Natural killer cell (primary cell): ENCODE data around the gene C22orf23. TPM values are rescaled to one million over a fixed set of nuclear protein-coding genes. Genes with fewer than 3 reads are reported as not detected.

Source experiments
- ATAC-seq, 3 donors: fragments of 150-1000 bp in 2 of 3; fragments of 200-7000 bp in 1 of 3; cut with Tn5 transposase; 1 replicate in 1 of 3; 2 replicates in 2 of 3; pipeline ENCODE4 v1.10.0; 2021; ENCODE audit warnings: mild to moderate bottlenecking in 2 of 3, moderate library complexity in 2 of 3
- DNase-seq, 2 donors: peaks; one replicate each; pipeline versions ENCODE4 v3.0.0 to v3.0.0-alpha.2; 2013 to 2021; ENCODE audit warnings: mixed read lengths in 1 of 2
- H3K27ac ChIP-seq: one replicate; pipeline ENCODE4 v1.5.1; 2013; ENCODE audit warnings: mild to moderate bottlenecking, low read length
- H3K27me3 ChIP-seq: one replicate; pipeline ENCODE4 v1.6.1; 2013; ENCODE audit warnings: low read length; ENCODE audit not compliant: control insufficient read depth, insufficient read depth
- H3K36me3 ChIP-seq: one replicate; pipeline ENCODE4 v1.6.1; 2013; ENCODE audit warnings: low read length; ENCODE audit not compliant: control insufficient read depth, insufficient read depth
- H3K4me1 ChIP-seq: one replicate; pipeline ENCODE4 v1.6.1; 2013; ENCODE audit warnings: low read length; ENCODE audit not compliant: control insufficient read depth, insufficient read depth
- H3K4me3 ChIP-seq: one replicate; pipeline ENCODE4 v1.5.1; 2013; ENCODE audit warnings: low read length
- H3K9me3 ChIP-seq: one replicate; pipeline ENCODE4 v1.6.1; 2013; ENCODE audit warnings: low read length; ENCODE audit not compliant: control insufficient read depth, insufficient read depth
- H3K27ac Mint-ChIP-seq, 2 donors: one replicate each; pipeline ENCODE4 v1.8.0; 2022; ENCODE audit warnings: mild to moderate bottlenecking in 2 of 2, mixed read lengths in 2 of 2, moderate library complexity in 1 of 2
- H3K27me3 Mint-ChIP-seq, 2 donors: one replicate each; pipeline ENCODE4 v1.8.0; 2022; ENCODE audit warnings: low read depth in 2 of 2, mixed read lengths in 2 of 2
- H3K36me3 Mint-ChIP-seq: one replicate; pipeline ENCODE4 v1.8.0; 2022; ENCODE audit warnings: mixed read lengths
- H3K4me1 Mint-ChIP-seq, 2 donors: one replicate each; pipeline ENCODE4 v1.8.0; 2022; ENCODE audit warnings: mixed read lengths in 2 of 2
- H3K4me3 Mint-ChIP-seq: one replicate; pipeline ENCODE4 v1.8.0; 2022; ENCODE audit warnings: mild to moderate bottlenecking, moderate library complexity, mixed read lengths
- H3K9me3 Mint-ChIP-seq, 2 donors: one replicate each; pipeline ENCODE4 v1.8.0; 2022; ENCODE audit warnings: mixed read lengths in 2 of 2
- WGBS: methylation state at CpG from one replicate; pipeline ENCODE4 v1.1.7; 2013; ENCODE audit warnings: missing lambda C conversion rate; ENCODE audit not compliant: insufficient coverage; 5-methylcytosine and 5-hydroxymethylcytosine counted together
- intact Hi-C: fragments of 100-400 bp; cut with micrococcal nuclease; formaldehyde crosslinking; loops from one replicate; pipeline ENCODE4 v1.14.2; 2022
- total RNA-seq, 4 donors: library from RNA; stranded (reverse); fragments of 120-200 nt in 1 of 4; gene quantifications; one replicate each; pipeline versions ENCODE4 v1.2.3 to v1.2.4, GENCODE V29; 2013 to 2022
- TF ChIP-seq, protein P1 (sequence below): fragments of 200-600 bp; IDR thresholded peaks from one replicate; pipeline ENCODE4 v1.8.0; 2022; ENCODE audit warnings: antibody characterized with exemption

The C22orf23 gene
- total RNA-seq, 3 donors from 2014 or later (not counting 1 experiment from before 2014, with no cell fraction given), result not detected

- ATAC-seq (no peak), DNase-seq (no peak)
- intact Hi-C loops, result no loop called here
- Mint-ChIP-seq H3K27me3 (no peaks in the 10 kb centered on the region), H3K4me3 (peak overlapping the region; percentile 3), H3K27ac (peak overlapping the region; percentile 87 to 93), H3K36me3 (no peaks in the 10 kb centered on the region), H3K4me1 (peaks cover 10 to 16% of the 10 kb centered on the region in 2 donors), H3K9me3 (no peaks in the 10 kb centered on the region)
- Histone ChIP-seq H3K9me3 (no peaks in the 10 kb centered on the region), H3K36me3 (peaks cover 8% of the 10 kb centered on the region), H3K27ac (peak overlapping the region; percentile 30), H3K27me3 (no peaks in the 10 kb centered on the region), H3K4me3 (no peak overlapping the region), H3K4me1 (peaks cover 25% of the 10 kb centered on the region)
- TF ChIP-seq, protein P1, sequence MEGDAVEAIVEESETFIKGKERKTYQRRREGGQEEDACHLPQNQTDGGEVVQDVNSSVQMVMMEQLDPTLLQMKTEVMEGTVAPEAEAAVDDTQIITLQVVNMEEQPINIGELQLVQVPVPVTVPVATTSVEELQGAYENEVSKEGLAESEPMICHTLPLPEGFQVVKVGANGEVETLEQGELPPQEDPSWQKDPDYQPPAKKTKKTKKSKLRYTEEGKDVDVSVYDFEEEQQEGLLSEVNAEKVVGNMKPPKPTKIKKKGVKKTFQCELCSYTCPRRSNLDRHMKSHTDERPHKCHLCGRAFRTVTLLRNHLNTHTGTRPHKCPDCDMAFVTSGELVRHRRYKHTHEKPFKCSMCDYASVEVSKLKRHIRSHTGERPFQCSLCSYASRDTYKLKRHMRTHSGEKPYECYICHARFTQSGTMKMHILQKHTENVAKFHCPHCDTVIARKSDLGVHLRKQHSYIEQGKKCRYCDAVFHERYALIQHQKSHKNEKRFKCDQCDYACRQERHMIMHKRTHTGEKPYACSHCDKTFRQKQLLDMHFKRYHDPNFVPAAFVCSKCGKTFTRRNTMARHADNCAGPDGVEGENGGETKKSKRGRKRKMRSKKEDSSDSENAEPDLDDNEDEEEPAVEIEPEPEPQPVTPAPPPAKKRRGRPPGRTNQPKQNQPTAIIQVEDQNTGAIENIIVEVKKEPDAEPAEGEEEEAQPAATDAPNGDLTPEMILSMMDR, result no peak
- WGBS, result 88% methylated on average over 7 of the region's 8 CpGs
Observed at GRCh38 chr22:37894939-37895670, 58.3 kb downstream of the C22orf23 start.

DNA sequence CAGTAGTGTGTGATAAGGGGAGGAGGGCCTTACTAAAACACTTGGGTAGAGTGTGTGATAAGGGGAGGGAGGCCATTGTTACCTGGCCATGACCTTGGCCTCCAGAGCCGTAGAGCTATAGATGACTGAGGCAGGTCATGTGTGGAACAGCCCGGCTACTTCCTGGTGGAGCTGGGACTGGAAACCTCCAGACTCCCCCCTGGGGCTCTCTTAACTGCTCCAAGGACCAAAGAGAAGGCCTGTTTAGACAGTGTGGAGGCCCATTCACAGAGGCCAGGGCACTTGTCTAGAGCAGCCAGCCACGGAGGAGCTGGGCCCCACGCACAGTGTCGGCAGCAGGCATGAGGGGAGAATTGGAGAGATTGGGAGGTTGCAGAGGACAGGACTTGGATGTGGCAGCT, 59.8 kb downstream of the C22orf23 start:
- Histone ChIP-seq H3K4me1 (peaks cover 25% of the 10 kb centered on the region), H3K27ac (no peak overlapping the region), H3K4me3 (no peak overlapping the region), H3K9me3 (no peaks in the 10 kb centered on the region), H3K27me3 (no peaks in the 10 kb centered on the region), H3K36me3 (peaks cover 18% of the 10 kb centered on the region)
- H3K4me1 Mint-ChIP-seq, result peaks cover 10 to 16% of the 10 kb centered on the region in 2 donors
- peak overlapping the region; percentile 24 to 78 for H3K27ac Mint-ChIP-seq
- H3K27me3 Mint-ChIP-seq, result no peaks in the 10 kb centered on the region
- 97% methylated on average over 5 of the region's 5 CpGs for whole genome bisulfite sequencing
- H3K36me3 Mint-ChIP-seq, result no peaks in the 10 kb centered on the region
- no peaks in the 10 kb centered on the region for H3K9me3 Mint-ChIP-seq
- DNase-seq (no peak), ATAC-seq (no peak)
- H3K4me3 Mint-ChIP-seq, result no peak overlapping the region
- intact Hi-C loops, result no loop called here
- TF ChIP-seq, protein P1, result no peak

Other genes starting within 250 kb of the C22orf23 start
- 1 to 10 TPM in 1 of 3 donors, under 1 TPM in 2; 0.25 to 1.2 (median 0.28) TPM for gene GCAT, start 145.7 kb downstream of the C22orf23 start, total RNA-seq
- gene GALR3, start 130.2 kb downstream of the C22orf23 start, total RNA-seq, result under 1 TPM in 2 of 3 donors, not detected in 1; 0.24 to 0.32 TPM
- 10 to 100 TPM; 23.0 to 28.7 (median 26.4) TPM for gene ANKRD54, start 109.3 kb downstream of the C22orf23 start, total RNA-seq
- gene EIF3L, start 104.2 kb downstream of the C22orf23 start, total RNA-seq, result 100 to 1,000 TPM; 276 to 295 (median 291) TPM
- gene MICALL1, start 47.3 kb downstream of the C22orf23 start, total RNA-seq, result 10 to 100 TPM; 24.6 to 34.3 (median 32.4) TPM
- 10 to 100 TPM; 38.7 to 40.6 (median 38.8) TPM for gene POLR2F, start 98 bp upstream of the C22orf23 start, total RNA-seq
- gene SOX10, start 31.0 kb upstream of the C22orf23 start, total RNA-seq, result not detected
- gene PICK1, start 103.8 kb upstream of the C22orf23 start, total RNA-seq, result 10 to 100 TPM; 28.4 to 30.9 (median 29.9) TPM
- gene SLC16A8, start 130.6 kb upstream of the C22orf23 start, total RNA-seq, result 1 to 10 TPM in 1 of 3 donors, not detected in 2; 1.0 TPM
- 1 to 10 TPM in 2 of 3 donors, under 1 TPM in 1; 0.99 to 1.9 (median 1.2) TPM for gene BAIAP2L2, start 157.1 kb upstream of the C22orf23 start, total RNA-seq
- 100 to 1,000 TPM; 137 to 167 (median 145) TPM for gene PLA2G6, start 228.2 kb upstream of the C22orf23 start, total RNA-seq
- gene MAFF, start 248.4 kb upstream of the C22orf23 start, total RNA-seq, result 100 to 1,000 TPM; 168 to 215 (median 187) TPM